ENCODE results near the gene UNC13B. TPM values are rescaled to one million over a fixed set of nuclear protein-coding genes. Genes with fewer than 3 reads are reported as not detected.

The UNC13B gene
- total and polyA plus RNA-seq, 2 donors (not counting 3 experiments of a cell fraction or from before 2014, with no cell fraction given), result 30.1 to 46.2 TPM

GRCh38 chr9:35357116-35357515 lies 195.3 kb downstream of the UNC13B start:
- H3K4me3 ChIP-seq (replicated peaks in 1 of 3; ENCODE audit: insufficient read depth in 1 of 3, low read depth in 1 of 3, low read length in 3 of 3), result no peak overlapping the region
- no peak for TF ChIP-seq EZH2 (IDR thresholded peaks at IDR 0.05; ENCODE audit: borderline replicate concordance, low read depth, low read length, severe bottlenecking)
- H3K27ac ChIP-seq (ENCODE audit: insufficient read depth, low read depth, low read length), result no peak overlapping the region
- no peak overlapping the region for H2AFZ ChIP-seq (ENCODE audit: low read depth, low read length)
- H3K79me2 ChIP-seq (ENCODE audit: control insufficient read depth, insufficient read depth, low read length), result no peaks in the 10 kb centered on the region
- no TSS peak for BruUV-seq (replicated peaks)
- H3K4me2 ChIP-seq (ENCODE audit: insufficient read depth, low read length), result no peak overlapping the region
- H3K36me3 ChIP-seq (ENCODE audit: control insufficient read depth in 2 of 2, extremely low read depth in 1 of 2, insufficient read depth in 2 of 2, low read length in 2 of 2), result no peaks in the 10 kb centered on the region
- CTCF ChIA-PET, result interaction anchor here (0.7 kb wide), 1 partner anchor 10 kb away, joined by 3 read pairs; no protein-coding TSS in a partner anchor
- no peak overlapping the region for H3K9ac ChIP-seq (replicated peaks; ENCODE audit: extremely low read depth, insufficient read depth, low read length)
- H3K9me3 ChIP-seq (replicated peaks; ENCODE audit: control insufficient read depth, insufficient read depth, low read length), result no peaks in the 10 kb centered on the region
- H3K4me1 ChIP-seq (ENCODE audit: control insufficient read depth, extremely low read depth, insufficient read depth, low read length), result peaks cover 9% of the 10 kb centered on the region
- FAIRE-seq (no peak), DNase-seq (ENCODE audit: low read depth, low spot score) (no peak)
- POLR2A ChIA-PET, result no interaction called here
- H3K27me3 ChIP-seq (ENCODE audit: control insufficient read depth in 2 of 2, insufficient read depth in 2 of 2, low read length in 2 of 2), result no peaks in the 10 kb centered on the region
- no peaks in the 10 kb centered on the region for H3K9me1 ChIP-seq (replicated peaks; ENCODE audit: control insufficient read depth, extremely low read depth, insufficient read depth, low read length)
- intact Hi-C loops (cut with micrococcal nuclease), result no loop called here
- dilution Hi-C loops (cut with MboI; ENCODE audit: extremely low pct_ligation_motif_present, low sequenced_read_pairs), result no loop called here
- H4K20me1 ChIP-seq (replicated peaks; ENCODE audit: control insufficient read depth, extremely low read depth, insufficient read depth, low read length), result no peaks in the 10 kb centered on the region

GRCh38 chr9:35357826-35358225 lies 196.0 kb downstream of the UNC13B start:
- no peak for DNase-seq (ENCODE audit: low read depth, low spot score)
- Histone ChIP-seq H3K9ac (replicated peaks; ENCODE audit: extremely low read depth, insufficient read depth, low read length) (no peak overlapping the region), H3K36me3 (ENCODE audit: control insufficient read depth in 2 of 2, extremely low read depth in 1 of 2, insufficient read depth in 2 of 2, low read length in 2 of 2) (no peaks in the 10 kb centered on the region), H3K4me2 (ENCODE audit: insufficient read depth, low read length) (no peak overlapping the region), H3K9me3 (replicated peaks; ENCODE audit: control insufficient read depth, insufficient read depth, low read length) (no peaks in the 10 kb centered on the region), H3K27me3 (ENCODE audit: control insufficient read depth in 2 of 2, insufficient read depth in 2 of 2, low read length in 2 of 2) (no peaks in the 10 kb centered on the region), H3K79me2 (ENCODE audit: control insufficient read depth, insufficient read depth, low read length) (no peaks in the 10 kb centered on the region), H4K20me1 (replicated peaks; ENCODE audit: control insufficient read depth, extremely low read depth, insufficient read depth, low read length) (no peaks in the 10 kb centered on the region), H3K27ac (ENCODE audit: insufficient read depth, low read depth, low read length) (no peak overlapping the region), H3K9me1 (replicated peaks; ENCODE audit: control insufficient read depth, extremely low read depth, insufficient read depth, low read length) (no peaks in the 10 kb centered on the region), H3K4me3 (replicated peaks in 1 of 3; ENCODE audit: insufficient read depth in 1 of 3, low read depth in 1 of 3, low read length in 3 of 3) (no peak overlapping the region), H3K4me1 (ENCODE audit: control insufficient read depth, extremely low read depth, insufficient read depth, low read length) (peaks cover 9% of the 10 kb centered on the region), H2AFZ (ENCODE audit: low read depth, low read length) (no peak overlapping the region)
- dilution Hi-C loops (cut with MboI; ENCODE audit: extremely low pct_ligation_motif_present, low sequenced_read_pairs) (no loop called here), intact Hi-C loops (cut with micrococcal nuclease) (no loop called here)
- ChIA-PET CTCF (interaction anchor here (0.7 kb wide), 1 partner anchor 10 kb away, joined by 3 read pairs; no protein-coding TSS in a partner anchor), POLR2A (no interaction called here)
- no TSS peak for BruUV-seq (replicated peaks)
- FAIRE-seq, result no peak
- TF ChIP-seq POLR2A (IDR thresholded peaks at IDR 0.05; ENCODE audit: low read depth, low read length) (no peak), EZH2 (IDR thresholded peaks at IDR 0.05; ENCODE audit: borderline replicate concordance, low read depth, low read length, severe bottlenecking) (no peak), MAX (IDR thresholded peaks at IDR 0.05; ENCODE audit: insufficient read depth, insufficient read length) (no peak), GATA2 (IDR thresholded peaks at IDR 0.05; ENCODE audit: insufficient read depth, insufficient read length, low read depth, low read length) (no peak), JUN (IDR thresholded peaks at IDR 0.05; ENCODE audit: borderline replicate concordance, insufficient read depth, insufficient read length, low read depth) (no peak), MYC (IDR thresholded peaks at IDR 0.05; ENCODE audit: low read depth, low read length) (no peak)

All from endothelial cell of umbilical vein (primary cell).